Trophoblast cell (in vitro differentiated cells and primary cell): ENCODE results near the gene CDC42EP5.
A peak's percentile ranks its signal among the peaks of the same experiment; 100 is the strongest.

ENCODE experiments used
- DNase-seq, 2 donors: peaks; one replicate each; pipeline ENCODE4 v3.0.0-alpha.2; 2016
- H2AFZ ChIP-seq: 2 replicates; pipeline ENCODE4 v1.6.1; 2013; ENCODE audit warnings: low read length, moderate library complexity, mild to moderate bottlenecking; ENCODE audit not compliant: insufficient read depth, poor library complexity
- H2AK5ac ChIP-seq: 2 replicates; pipeline ENCODE4 v1.6.1; 2013; ENCODE audit warnings: mild to moderate bottlenecking, low read length
- H2BK120ac ChIP-seq: 2 replicates; pipeline ENCODE4 v1.6.1; 2013; ENCODE audit warnings: low read length, mild to moderate bottlenecking, moderate library complexity; ENCODE audit not compliant: insufficient read depth, poor library complexity
- H2BK12ac ChIP-seq: 2 replicates; pipeline ENCODE4 v1.6.1; 2013; ENCODE audit warnings: mild to moderate bottlenecking, low read length, moderate library complexity
- H2BK5ac ChIP-seq: 2 replicates; pipeline ENCODE4 v1.6.1; 2013; ENCODE audit warnings: low read length, low read depth, moderate library complexity, mild to moderate bottlenecking; ENCODE audit not compliant: poor library complexity
- H3K14ac ChIP-seq: 2 replicates; pipeline ENCODE4 v1.6.1; 2013; ENCODE audit warnings: mild to moderate bottlenecking, low read length
- H3K18ac ChIP-seq: 2 replicates; pipeline ENCODE4 v1.6.1; 2013; ENCODE audit warnings: mild to moderate bottlenecking, low read length
- H3K23ac ChIP-seq: 2 replicates; pipeline ENCODE4 v1.6.1; 2013; ENCODE audit warnings: low read length
- H3K27ac ChIP-seq: 2 replicates; pipeline ENCODE4 v1.5.1; 2013; ENCODE audit warnings: low read depth, mild to moderate bottlenecking, inconsistent platforms, low read length, moderate library complexity
- H3K27me3 ChIP-seq: 2 replicates; pipeline ENCODE4 v1.6.1; 2013; ENCODE audit warnings: inconsistent platforms, mild to moderate bottlenecking, low read length, moderate library complexity; ENCODE audit not compliant: insufficient read depth
- H3K36me3 ChIP-seq, 2 experiments: 1 replicate in 1 of 2; 2 replicates in 1 of 2; pipeline ENCODE4 v1.6.1; 2013; ENCODE audit warnings: low read length in 2 of 2, mild to moderate bottlenecking in 2 of 2, moderate library complexity in 1 of 2; ENCODE audit not compliant: insufficient read depth in 2 of 2, control insufficient read depth in 1 of 2
- H3K4ac ChIP-seq: 2 replicates; pipeline ENCODE4 v1.6.1; 2013; ENCODE audit warnings: low read depth, mild to moderate bottlenecking, low read length, moderate library complexity
- H3K4me1 ChIP-seq, 2 experiments: 1 replicate in 1 of 2; 2 replicates in 1 of 2; pipeline ENCODE4 v1.6.1; 2013; ENCODE audit warnings: low read length in 2 of 2, mild to moderate bottlenecking in 2 of 2, moderate library complexity in 1 of 2; ENCODE audit not compliant: insufficient read depth in 2 of 2, control insufficient read depth in 1 of 2
- H3K4me2 ChIP-seq: 2 replicates; pipeline ENCODE4 v1.6.1; 2013; ENCODE audit warnings: inconsistent platforms, mild to moderate bottlenecking, low read length, moderate library complexity
- H3K4me3 ChIP-seq: 2 replicates; pipeline ENCODE4 v1.5.1; 2013; ENCODE audit warnings: mild to moderate bottlenecking, low read depth, low read length, inconsistent platforms
- H3K79me1 ChIP-seq: one replicate; pipeline ENCODE4 v1.6.1; 2013; ENCODE audit warnings: low read length
- H3K79me2 ChIP-seq: 2 replicates; pipeline ENCODE4 v1.6.1; 2013; ENCODE audit warnings: low read length, mild to moderate bottlenecking; ENCODE audit not compliant: control insufficient read depth, insufficient read depth, poor library complexity
- H3K9ac ChIP-seq: 2 replicates; pipeline ENCODE4 v1.6.1; 2013; ENCODE audit warnings: mild to moderate bottlenecking, low read length
- H3K9me3 ChIP-seq: 2 replicates; pipeline ENCODE4 v1.6.1; 2013; ENCODE audit warnings: low read depth, mild to moderate bottlenecking, control low read depth, inconsistent platforms, low read length; ENCODE audit not compliant: insufficient read depth
- H4K12ac ChIP-seq: 2 replicates; pipeline ENCODE4 v1.6.1; 2013; ENCODE audit warnings: low read depth, mild to moderate bottlenecking, low read length, moderate library complexity
- H4K8ac ChIP-seq: 2 replicates; pipeline ENCODE4 v1.6.1; 2013; ENCODE audit warnings: low read depth, mild to moderate bottlenecking, low read length, moderate library complexity
- H4K91ac ChIP-seq: one replicate; pipeline ENCODE4 v1.6.1; 2013; ENCODE audit warnings: low read depth, mild to moderate bottlenecking, low read length, moderate library complexity
- WGBS: extraction: QIAGEN DNeasy Blood & Tissue Kit; methylation state at CpG from one replicate; pipeline ENCODE4 v1.1.7; 2013; ENCODE audit warnings: missing lambda C conversion rate; ENCODE audit not compliant: insufficient read length, insufficient coverage; ENCODE audit errors: extremely low coverage; 5-methylcytosine and 5-hydroxymethylcytosine counted together

CDC42EP5 gene

GRCh38 chr19:54454781-54455675 is 18.1 kb downstream of the CDC42EP5 start:
- WGBS: no CpG with 5 or more reads among the region's 33 CpGs
- no peak overlapping the region for H3K9ac ChIP-seq
- H3K4ac ChIP-seq: no peak overlapping the region
- H2AK5ac ChIP-seq: no peak overlapping the region
- H3K79me2 ChIP-seq: peaks cover 12% of the 10 kb centered on the region
- H3K4me3 ChIP-seq: no peak overlapping the region
- H4K12ac ChIP-seq: no peak overlapping the region
- H3K23ac ChIP-seq: no peak overlapping the region
- no peak overlapping the region for H4K91ac ChIP-seq
- peaks cover 3 to 6% of the 10 kb centered on the region in 2 experiments for H3K4me1 ChIP-seq
- H3K27me3 ChIP-seq: no peaks in the 10 kb centered on the region
- no peak overlapping the region for H3K18ac ChIP-seq
- no peak overlapping the region for H4K8ac ChIP-seq
- no peak overlapping the region for H3K4me2 ChIP-seq
- H2BK120ac ChIP-seq: no peak overlapping the region
- no peak for DNase-seq
- no peaks in the 10 kb centered on the region for H3K79me1 ChIP-seq
- peaks cover 87 to 90% of the 10 kb centered on the region in 2 experiments for H3K36me3 ChIP-seq
- H3K27ac ChIP-seq: no peak overlapping the region
- no peak overlapping the region for H2BK5ac ChIP-seq
- no peak overlapping the region for H3K14ac ChIP-seq
- no peak overlapping the region for H2AFZ ChIP-seq
- no peaks in the 10 kb centered on the region for H3K9me3 ChIP-seq
- H2BK12ac ChIP-seq: no peak overlapping the region

- H3K4ac ChIP-seq: peak overlapping the region; percentile 12
- no peak for DNase-seq
- H3K27me3 ChIP-seq: no peaks in the 10 kb centered on the region
- no peaks in the 10 kb centered on the region for H3K9me3 ChIP-seq
- no peak overlapping the region for H4K8ac ChIP-seq
- no peak overlapping the region for H3K4me3 ChIP-seq
- no peak overlapping the region for H3K9ac ChIP-seq
- peaks cover 5% of the 10 kb centered on the region for H3K79me1 ChIP-seq
- no peak overlapping the region for H3K4me2 ChIP-seq
- H2BK12ac ChIP-seq: no peak overlapping the region
- H4K91ac ChIP-seq: no peak overlapping the region
- no peak overlapping the region for H2BK120ac ChIP-seq
- H2AK5ac ChIP-seq: no peak overlapping the region
- H3K18ac ChIP-seq: no peak overlapping the region
- no CpG with 5 or more reads among the region's 31 CpGs for WGBS
- H4K12ac ChIP-seq: no peak overlapping the region
- no peak overlapping the region for H3K27ac ChIP-seq
- no peak overlapping the region for H3K14ac ChIP-seq
- peaks cover 21% of the 10 kb centered on the region for H3K79me2 ChIP-seq
- H3K23ac ChIP-seq: no peak overlapping the region
- peaks cover 3 to 7% of the 10 kb centered on the region in 2 experiments for H3K4me1 ChIP-seq
- no peak overlapping the region for H2BK5ac ChIP-seq
- peaks cover 79 to 81% of the 10 kb centered on the region in 2 experiments for H3K36me3 ChIP-seq
- no peak overlapping the region for H2AFZ ChIP-seq
Measured at GRCh38 chr19:54453921-54454780, 18.9 kb downstream of the CDC42EP5 start.

- Histone ChIP-seq H3K14ac (no peak overlapping the region), H3K4me3 (peak overlapping the region; percentile 39), H2BK12ac (no peak overlapping the region), H3K23ac (no peak overlapping the region), H2BK5ac (no peak overlapping the region), H4K12ac (no peak overlapping the region), H3K4ac (peak overlapping the region; percentile 21), H3K4me1 (peaks cover 3 to 7% of the 10 kb centered on the region in 2 experiments), H3K79me1 (peaks cover 12% of the 10 kb centered on the region), H4K8ac (no peak overlapping the region), H2AFZ (no peak overlapping the region), H3K18ac (peak overlapping the region; percentile 3), H2AK5ac (no peak overlapping the region), H3K27me3 (no peaks in the 10 kb centered on the region), H4K91ac (no peak overlapping the region), H3K79me2 (peaks cover 22% of the 10 kb centered on the region), H3K27ac (no peak overlapping the region), H3K9me3 (no peaks in the 10 kb centered on the region), H3K9ac (no peak overlapping the region), H3K36me3 (peaks cover 63 to 66% of the 10 kb centered on the region in 2 experiments), H2BK120ac (no peak overlapping the region), H3K4me2 (no peak overlapping the region)
- no peak for DNase-seq
- WGBS: no CpG with 5 or more reads among the region's 11 CpGs
Measured at GRCh38 chr19:54452626-54453025, 20.5 kb downstream of the CDC42EP5 start.

GRCh38 chr19:54451997-54452396 is 21.1 kb downstream of the CDC42EP5 start:
- Histone ChIP-seq H3K36me3 (peaks cover 57 to 60% of the 10 kb centered on the region in 2 experiments), H3K9ac (no peak overlapping the region), H2BK5ac (no peak overlapping the region), H4K12ac (no peak overlapping the region), H3K14ac (no peak overlapping the region), H3K4ac (peak overlapping the region; percentile 22), H3K27me3 (no peaks in the 10 kb centered on the region), H2AFZ (no peak overlapping the region), H2AK5ac (no peak overlapping the region), H3K4me3 (no peak overlapping the region), H2BK120ac (no peak overlapping the region), H3K79me2 (peaks cover 22% of the 10 kb centered on the region), H3K9me3 (no peaks in the 10 kb centered on the region), H3K23ac (no peak overlapping the region), H3K18ac (no peak overlapping the region), H3K4me2 (no peak overlapping the region), H4K8ac (no peak overlapping the region), H3K27ac (no peak overlapping the region), H4K91ac (no peak overlapping the region), H2BK12ac (no peak overlapping the region), H3K4me1 (peaks cover 3 to 7% of the 10 kb centered on the region in 2 experiments), H3K79me1 (peaks cover 12% of the 10 kb centered on the region)
- WGBS: no CpG with 5 or more reads among the region's 11 CpGs
- DNase-seq: no peak
